ENCODE data around the gene IL1RAPL2.
"Not testable (repeated sequence)": the region's sequence is repeated elsewhere in the genome, so short reads cannot be mapped to it uniquely, and the experiment has no call there.

IL1RAPL2 gene

GRCh38 chrX:105109936-105110335, 543.9 kb downstream of the IL1RAPL2 start:
- TF ChIP-seq CTCF (IDR thresholded peaks at IDR 0.05; ENCODE audit: insufficient read depth, missing control alignments), result no peak

GRCh38 chrX:105114554-105115130, 548.6 kb downstream of the IL1RAPL2 start:
- DNase-seq (ENCODE audit: insufficient read length, low spot score) (no peak), FAIRE-seq (no peak)
- TF ChIP-seq CTCF (IDR thresholded peaks at IDR 0.05; ENCODE audit: insufficient read depth, missing control alignments), result no peak

More at GRCh38 chrX:105109936-105110335, 543.9 kb downstream of the IL1RAPL2 start:
- DNase-seq (ENCODE audit: insufficient read length, low spot score), result no peak
- FAIRE-seq, result no peak

- not testable (repeated sequence) for DNase-seq (ENCODE audit: insufficient read length, low spot score); FAIRE-seq
Observed at GRCh38 chrX:105115596-105116320, 549.8 kb downstream of the IL1RAPL2 start.

GRCh38 chrX:105116486-105116885, 550.5 kb downstream of the IL1RAPL2 start:
- FAIRE-seq, result no peak
- TF ChIP-seq CTCF (IDR thresholded peaks at IDR 0.05; ENCODE audit: insufficient read depth, missing control alignments), result no peak
- DNase-seq (ENCODE audit: insufficient read length, low spot score), result no peak

- DNase-seq (ENCODE audit: insufficient read length, low spot score) (no peak), FAIRE-seq (no peak)
- TF ChIP-seq CTCF (IDR thresholded peaks at IDR 0.05; ENCODE audit: insufficient read depth, missing control alignments), result no peak
Observed at GRCh38 chrX:105117621-105118020, 551.6 kb downstream of the IL1RAPL2 start.

- no peak for TF ChIP-seq CTCF (IDR thresholded peaks at IDR 0.05; ENCODE audit: insufficient read depth, missing control alignments)
- FAIRE-seq, result no peak
- DNase-seq (ENCODE audit: insufficient read length, low spot score), result no peak
Observed at GRCh38 chrX:105120463-105120862, 554.5 kb downstream of the IL1RAPL2 start.

GRCh38 chrX:105121186-105121585, 555.2 kb downstream of the IL1RAPL2 start:
- no peak for TF ChIP-seq CTCF (IDR thresholded peaks at IDR 0.05; ENCODE audit: insufficient read depth, missing control alignments)
- no peak for FAIRE-seq
- no peak for DNase-seq (ENCODE audit: insufficient read length, low spot score)
